Stimulated activated CD8-positive, alpha-beta memory T cell treated with anti-CD3 and anti-CD28 coated beads, Interleukin-4, amount 100 ng/mL, for 48 hours (primary cell): ENCODE measurements around the gene INPP5F.
"Not testable (repeated sequence)": the region's sequence is repeated elsewhere in the genome, so short reads cannot be mapped to it uniquely, and the experiment has no call there.

Experiments used
- DNase-seq: peaks from one replicate; pipeline ENCODE4 v3.0.0-alpha.2; 2020

The INPP5F gene

GRCh38 chr10:119821182-119821581 lies 95.3 kb downstream of the INPP5F start:
- DNase-seq = no peak

GRCh38 chr10:119824299-119824698 lies 98.4 kb downstream of the INPP5F start:
- no peak for DNase-seq

- no peak for DNase-seq
Measured at GRCh38 chr10:119826771-119827170, 100.9 kb downstream of the INPP5F start.

GRCh38 chr10:119827430-119827829 lies 101.6 kb downstream of the INPP5F start:
- no peak for DNase-seq

GRCh38 chr10:119829429-119829828 lies 103.6 kb downstream of the INPP5F start:
- no peak for DNase-seq

- no peak for DNase-seq
Measured at GRCh38 chr10:119830851-119831250, 105.0 kb downstream of the INPP5F start.

- DNase-seq = no peak
Measured at GRCh38 chr10:119831656-119832055, 105.8 kb downstream of the INPP5F start.

GRCh38 chr10:119832951-119833350 lies 107.1 kb downstream of the INPP5F start:
- no peak for DNase-seq

- DNase-seq = no peak
Measured at GRCh38 chr10:119834188-119834587, 108.3 kb downstream of the INPP5F start.

GRCh38 chr10:119845656-119846055 lies 119.8 kb downstream of the INPP5F start:
- no peak for DNase-seq

- no peak for DNase-seq
Measured at GRCh38 chr10:119849031-119849789, 123.4 kb downstream of the INPP5F start.

GRCh38 chr10:119849944-119850343 lies 124.1 kb downstream of the INPP5F start:
- no peak for DNase-seq

GRCh38 chr10:119852277-119852676 lies 126.4 kb downstream of the INPP5F start:
- DNase-seq = no peak

GRCh38 chr10:119852822-119853221 lies 127.0 kb downstream of the INPP5F start:
- DNase-seq = no peak

GRCh38 chr10:119853574-119853973 lies 127.7 kb downstream of the INPP5F start:
- DNase-seq = no peak

- no peak for DNase-seq
Measured at GRCh38 chr10:119858063-119858462, 132.2 kb downstream of the INPP5F start.

- DNase-seq = no peak
Measured at GRCh38 chr10:119859420-119860258, 133.8 kb downstream of the INPP5F start.

- DNase-seq = no peak
Measured at GRCh38 chr10:119860866-119861607, 135.2 kb downstream of the INPP5F start.

- no peak for DNase-seq
Measured at GRCh38 chr10:119862524-119862923, 136.7 kb downstream of the INPP5F start.

GRCh38 chr10:119863951-119864565 lies 138.2 kb downstream of the INPP5F start:
- no peak for DNase-seq

- no peak for DNase-seq
Measured at GRCh38 chr10:119865699-119866240, 139.9 kb downstream of the INPP5F start.

- no peak for DNase-seq
Measured at GRCh38 chr10:119867317-119867716, 141.5 kb downstream of the INPP5F start.

GRCh38 chr10:119869398-119869797 lies 143.5 kb downstream of the INPP5F start:
- not testable (repeated sequence) for DNase-seq
